GM10248 (cell line): ENCODE measurements around the gene MSANTD7.
"Not testable (repeated sequence)": the region's sequence is repeated elsewhere in the genome, so short reads cannot be mapped to it uniquely, and the experiment has no call there.

Source experiments
- CTCF ChIA-PET: fragments of 300-600 bp; sonication (Branson Sonifier 250); formaldehyde crosslinking; extraction: SDS; loops from one replicate; lab custom pipeline; 2021; ENCODE audit warnings: antibody characterized with exemption; lab: Yijun Ruan, JAX
- POLR2A ChIA-PET: fragments of 350-650 bp; sonication (Branson Sonifier 250); formaldehyde crosslinking; extraction: SDS; loops from one replicate; lab custom pipeline; 2020; ENCODE audit warnings: antibody characterized with exemption; lab: Yijun Ruan, JAX
- DNase-seq: peaks from one replicate; pipeline ENCODE4 v3.0.0; 2012; ENCODE audit errors: extremely low spot score
- CTCF ChIP-seq: IDR thresholded peaks from 2 replicates; pipeline ENCODE4 v1.5.1; 2012; ENCODE audit warnings: mild to moderate bottlenecking, low read depth; ENCODE audit errors: extremely low read depth, missing control alignments, control extremely low read depth

The MSANTD7 gene

GRCh38 chr10:14859775-14860174, 21.7 kb downstream of the MSANTD7 start:
- no peak for DNase-seq
- TF ChIP-seq CTCF = no peak
- CTCF ChIA-PET = interaction anchor here (0.6 to 1.9 kb wide), 4 partner anchors 11 to 360 kb away, joined by 4 to 11 read pairs (median 4); partner anchors contain the start of gene SUV39H2
- POLR2A ChIA-PET = no interaction called here

GRCh38 chr10:14860791-14861190, 22.7 kb downstream of the MSANTD7 start:
- CTCF ChIA-PET = interaction anchor here (1.0 to 1.5 kb wide), 2 partner anchors 10 to 18 kb away, joined by 4 read pairs; no protein-coding TSS in a partner anchor
- no peak for DNase-seq
- POLR2A ChIA-PET = no interaction called here
- no peak for TF ChIP-seq CTCF

GRCh38 chr10:14864466-14864865, 26.4 kb downstream of the MSANTD7 start:
- CTCF ChIA-PET = interaction anchor here (2.9 kb wide), 1 partner anchor 14 kb away, joined by 11 read pairs; the partner anchor contains the start of gene SUV39H2
- POLR2A ChIA-PET, DNase-seq: not testable (repeated sequence)

- CTCF ChIA-PET, POLR2A ChIA-PET, DNase-seq: not testable (repeated sequence)
These were observed 26.8 kb downstream of the MSANTD7 start for GRCh38 chr10:14864871-14865270.

- DNase-seq = no peak
- ChIA-PET POLR2A (no interaction called here), CTCF (interaction anchor here (0.8 to 1.6 kb wide), 4 partner anchors 19 to 336 kb away, joined by 3 to 5 read pairs (median 3); no protein-coding TSS in a partner anchor)
- no peak for TF ChIP-seq CTCF
These were observed 35.1 kb downstream of the MSANTD7 start for GRCh38 chr10:14873090-14873760.

GRCh38 chr10:14875941-14876340, 37.8 kb downstream of the MSANTD7 start:
- no peak for DNase-seq
- ChIA-PET CTCF (interaction anchor here (0.9 to 1.5 kb wide), 2 partner anchors 9 to 14 kb away, joined by 3 to 4 read pairs; no protein-coding TSS in a partner anchor), POLR2A (no interaction called here)
- TF ChIP-seq CTCF = no peak

- POLR2A ChIA-PET = no interaction called here
- CTCF ChIA-PET = interaction anchor here (0.9 to 1.9 kb wide), 2 partner anchors 13 to 15 kb away, joined by 3 to 10 read pairs; no protein-coding TSS in a partner anchor
These were observed 38.7 kb downstream of the MSANTD7 start for GRCh38 chr10:14876764-14877163.

More at GRCh38 chr10:14876764-14877163, 38.7 kb downstream of the MSANTD7 start:
- TF ChIP-seq CTCF = no peak
- no peak for DNase-seq
